ENCODE data around the gene ARNT2.

The ARNT2 gene

GRCh38 chr15:80500021-80500420, 95.8 kb downstream of the ARNT2 start:
- H3K4me3 ChIP-seq (IDR thresholded peaks at IDR 0.05; ENCODE audit: insufficient read depth, low read depth, low read length): no peak overlapping the region
- H3K27ac ChIP-seq: no peak overlapping the region
- no peaks in the 10 kb centered on the region for H3K36me3 ChIP-seq (ENCODE audit: insufficient read depth)
- H3K27me3 ChIP-seq (ENCODE audit: insufficient read depth, low read depth): no peaks in the 10 kb centered on the region
- no peaks in the 10 kb centered on the region for H4K20me1 ChIP-seq (ENCODE audit: insufficient read depth)
- H3K4me2 ChIP-seq: no peak overlapping the region
- H3K9ac ChIP-seq: no peak overlapping the region
- no peaks in the 10 kb centered on the region for H3K4me1 ChIP-seq (ENCODE audit: low read depth, poor library complexity, severe bottlenecking)
- H3K79me2 ChIP-seq (ENCODE audit: insufficient read depth, low read depth): no peaks in the 10 kb centered on the region
- no peak overlapping the region for H2AFZ ChIP-seq (ENCODE audit: low read depth)
- TF ChIP-seq CTCF (conservative IDR thresholded peaks at IDR 0.05; ENCODE audit: low read depth, low read length): no peak

GRCh38 chr15:80501476-80501875, 97.3 kb downstream of the ARNT2 start:
- Histone ChIP-seq H4K20me1 (ENCODE audit: insufficient read depth) (no peaks in the 10 kb centered on the region), H3K36me3 (ENCODE audit: insufficient read depth) (no peaks in the 10 kb centered on the region), H3K79me2 (ENCODE audit: insufficient read depth, low read depth) (no peaks in the 10 kb centered on the region), H3K4me3 (IDR thresholded peaks at IDR 0.05; ENCODE audit: insufficient read depth, low read depth, low read length) (no peak overlapping the region), H3K4me2 (no peak overlapping the region), H3K27me3 (ENCODE audit: insufficient read depth, low read depth) (no peaks in the 10 kb centered on the region), H3K4me1 (ENCODE audit: low read depth, poor library complexity, severe bottlenecking) (no peaks in the 10 kb centered on the region), H2AFZ (ENCODE audit: low read depth) (no peak overlapping the region), H3K9ac (no peak overlapping the region), H3K27ac (no peak overlapping the region)
- no peak for TF ChIP-seq CTCF (conservative IDR thresholded peaks at IDR 0.05; ENCODE audit: low read depth, low read length)

- Histone ChIP-seq H2AFZ (ENCODE audit: low read depth) (no peak overlapping the region), H3K4me2 (no peak overlapping the region), H3K27me3 (ENCODE audit: insufficient read depth, low read depth) (no peaks in the 10 kb centered on the region), H3K36me3 (ENCODE audit: insufficient read depth) (no peaks in the 10 kb centered on the region), H3K79me2 (ENCODE audit: insufficient read depth, low read depth) (no peaks in the 10 kb centered on the region), H3K27ac (no peak overlapping the region), H4K20me1 (ENCODE audit: insufficient read depth) (no peaks in the 10 kb centered on the region), H3K4me3 (IDR thresholded peaks at IDR 0.05; ENCODE audit: insufficient read depth, low read depth, low read length) (no peak overlapping the region), H3K4me1 (ENCODE audit: low read depth, poor library complexity, severe bottlenecking) (no peaks in the 10 kb centered on the region), H3K9ac (no peak overlapping the region)
- TF ChIP-seq CTCF (conservative IDR thresholded peaks at IDR 0.05; ENCODE audit: low read depth, low read length): no peak
These were observed 98.6 kb downstream of the ARNT2 start for GRCh38 chr15:80502782-80503181.

- Histone ChIP-seq H3K9ac (no peak overlapping the region), H3K4me3 (IDR thresholded peaks at IDR 0.05; ENCODE audit: insufficient read depth, low read depth, low read length) (no peak overlapping the region), H3K27ac (no peak overlapping the region), H4K20me1 (ENCODE audit: insufficient read depth) (no peaks in the 10 kb centered on the region), H3K27me3 (ENCODE audit: insufficient read depth, low read depth) (no peaks in the 10 kb centered on the region), H2AFZ (ENCODE audit: low read depth) (no peak overlapping the region), H3K36me3 (ENCODE audit: insufficient read depth) (no peaks in the 10 kb centered on the region), H3K4me1 (ENCODE audit: low read depth, poor library complexity, severe bottlenecking) (no peaks in the 10 kb centered on the region), H3K4me2 (no peak overlapping the region), H3K79me2 (ENCODE audit: insufficient read depth, low read depth) (no peaks in the 10 kb centered on the region)
- no peak for TF ChIP-seq CTCF (conservative IDR thresholded peaks at IDR 0.05; ENCODE audit: low read depth, low read length)
These were observed 99.3 kb downstream of the ARNT2 start for GRCh38 chr15:80503319-80503952.

Measured in KMS-11 (cell line).